Measurements from ENCODE around the gene NUP98.
"Not testable (repeated sequence)": the region's sequence is repeated elsewhere in the genome, so short reads cannot be mapped to it uniquely, and the experiment has no call there.

The NUP98 gene

DNA sequence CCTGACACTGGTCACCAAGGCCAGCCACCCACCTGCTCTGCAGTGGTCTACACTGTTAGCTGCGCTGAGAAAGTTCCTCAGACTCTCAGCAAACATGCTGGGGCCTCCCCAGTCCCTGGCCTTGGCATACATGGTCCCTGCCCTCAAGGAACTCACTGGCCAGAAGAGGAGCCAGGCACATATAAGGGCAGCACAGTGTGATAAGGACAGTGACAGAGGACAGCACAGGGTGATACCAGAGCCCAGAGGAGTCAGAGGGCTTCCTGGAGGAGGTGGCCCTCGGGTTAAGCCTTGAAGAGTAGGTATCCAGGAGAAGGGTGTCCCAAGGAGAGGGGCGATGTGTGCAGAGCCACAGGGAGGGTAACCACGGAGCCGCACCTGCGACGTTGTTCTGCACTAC, 151.8 kb downstream of the NUP98 start:
- no peak for DNase-seq (ENCODE audit: extremely low read depth in 1 of 2, low read depth in 1 of 2)

DNA sequence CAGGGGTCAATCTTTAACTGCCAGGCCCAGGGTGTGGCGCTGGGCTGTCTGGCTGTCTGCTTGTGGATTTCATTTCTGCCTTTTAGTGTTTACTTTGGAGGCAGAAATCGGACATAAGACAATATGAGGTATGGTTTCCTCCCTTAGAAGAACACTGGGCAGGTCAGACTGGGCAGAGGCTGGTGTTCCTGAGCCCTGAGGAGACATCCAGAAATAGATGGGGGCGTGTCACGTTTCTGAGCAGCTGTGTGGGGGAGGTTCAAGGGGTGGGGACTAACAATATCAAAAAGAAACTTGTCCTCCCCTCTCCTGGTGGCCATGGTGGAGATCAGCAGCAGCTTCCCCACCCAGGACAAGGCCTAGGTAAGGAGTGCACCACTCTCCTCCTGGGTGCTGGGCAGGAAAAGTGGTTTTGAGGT, 152.5 kb downstream of the NUP98 start, which contains the start of gene ART1:
Gene ART1 (plus strand): TSS at position 312 of the 419 bp plus-strand sequence. CDS start 14,086 bp downstream, outside the sequence.
- DNase-seq (ENCODE audit: extremely low read depth in 1 of 2, low read depth in 1 of 2) = no peak

DNA sequence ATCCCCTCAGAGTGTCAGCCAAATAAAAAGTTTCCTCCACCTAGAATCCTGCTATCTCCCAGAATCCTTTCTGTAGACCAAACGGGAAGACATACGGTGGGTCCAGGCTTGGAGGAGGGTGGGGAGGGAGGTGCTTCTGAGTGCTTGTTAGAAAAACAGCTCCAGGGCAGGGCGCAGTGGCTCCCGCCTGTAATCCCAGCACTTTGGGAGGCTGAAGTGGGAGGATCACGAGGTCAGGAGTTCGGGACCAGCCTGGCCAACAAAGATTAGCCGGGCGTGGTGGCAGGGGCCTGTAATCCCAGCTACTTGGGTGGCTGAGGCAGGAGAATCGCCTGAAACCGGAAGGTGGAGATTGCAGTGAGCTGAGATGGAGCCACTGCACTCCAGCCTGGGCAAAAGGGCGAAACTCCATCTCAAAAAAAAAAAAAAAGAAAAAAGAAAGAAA, 154.2 kb downstream of the NUP98 start:
- not testable (repeated sequence) for DNase-seq (ENCODE audit: extremely low read depth in 1 of 2, low read depth in 1 of 2)

DNA sequence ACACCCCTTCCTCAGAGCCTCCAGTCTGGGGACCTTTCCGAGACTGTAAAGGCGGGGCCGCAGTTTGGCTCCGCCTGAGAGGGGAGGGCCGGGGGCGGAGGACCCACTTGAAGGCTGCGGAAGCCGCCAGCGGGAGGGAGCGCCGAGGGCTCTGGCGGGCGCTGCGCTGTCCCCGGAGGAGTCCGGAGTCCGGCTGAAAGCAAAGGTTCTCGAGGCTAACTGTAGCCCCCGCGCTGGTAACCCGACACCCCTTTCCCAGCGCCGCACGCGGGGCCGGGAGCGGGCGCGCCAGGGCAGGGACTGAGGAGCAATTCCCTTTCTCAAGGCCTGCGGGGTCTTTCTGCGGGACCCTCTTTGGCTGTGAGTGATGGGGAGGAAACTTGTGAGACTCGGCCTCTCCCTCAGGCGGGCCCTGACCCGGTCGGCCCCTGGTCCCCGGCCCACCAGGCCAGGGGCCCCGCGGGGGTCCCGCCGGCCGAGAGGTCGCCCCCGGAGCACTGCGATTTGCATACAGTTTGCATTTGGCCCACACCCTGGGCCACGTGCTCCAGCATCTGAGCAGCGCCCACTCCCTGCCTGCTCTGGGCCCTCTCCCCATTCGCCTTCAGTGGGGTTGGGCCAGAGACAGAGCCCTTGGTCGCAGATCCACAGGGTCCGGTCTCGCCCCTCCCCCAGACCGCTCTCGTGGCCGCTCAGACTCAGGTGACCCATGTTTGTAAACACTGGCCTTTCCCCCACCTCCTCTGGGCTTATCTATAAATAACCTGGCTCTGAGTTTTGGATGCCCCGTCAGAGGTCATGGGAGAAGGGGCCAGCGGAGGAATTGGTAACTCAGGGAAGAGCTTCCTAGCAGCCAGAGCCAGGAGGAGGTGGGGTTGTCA, 155.0 kb downstream of the NUP98 start:
- DNase-seq (ENCODE audit: extremely low read depth in 1 of 2, low read depth in 1 of 2) = peak; percentile 37

DNA sequence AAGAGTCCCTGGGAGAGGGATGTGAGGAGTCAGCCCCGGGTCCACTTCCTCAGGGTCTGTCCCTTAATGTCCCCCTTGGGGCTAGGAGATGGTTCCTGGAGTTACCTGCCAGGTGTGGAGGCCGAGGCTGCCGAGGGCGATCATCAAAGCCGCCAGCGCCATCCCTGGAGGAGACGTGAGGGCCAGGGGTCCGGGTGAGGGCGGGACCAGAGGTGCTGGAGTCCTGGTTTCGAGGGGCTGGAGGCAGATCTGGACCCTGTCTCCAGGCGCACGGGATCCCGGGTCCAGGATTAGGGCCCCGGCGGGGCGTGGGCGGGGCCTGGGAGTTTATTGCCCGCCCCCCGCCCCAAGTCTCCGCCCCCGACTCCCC, 155.7 kb downstream of the NUP98 start, which contains the start of gene ART5:
Gene ART5 (minus strand): TSS at position 292 of the 370 bp plus-strand sequence. CDS start 130 bp downstream, at position 162.
- no peak for DNase-seq (ENCODE audit: extremely low read depth in 1 of 2, low read depth in 1 of 2)

DNA sequence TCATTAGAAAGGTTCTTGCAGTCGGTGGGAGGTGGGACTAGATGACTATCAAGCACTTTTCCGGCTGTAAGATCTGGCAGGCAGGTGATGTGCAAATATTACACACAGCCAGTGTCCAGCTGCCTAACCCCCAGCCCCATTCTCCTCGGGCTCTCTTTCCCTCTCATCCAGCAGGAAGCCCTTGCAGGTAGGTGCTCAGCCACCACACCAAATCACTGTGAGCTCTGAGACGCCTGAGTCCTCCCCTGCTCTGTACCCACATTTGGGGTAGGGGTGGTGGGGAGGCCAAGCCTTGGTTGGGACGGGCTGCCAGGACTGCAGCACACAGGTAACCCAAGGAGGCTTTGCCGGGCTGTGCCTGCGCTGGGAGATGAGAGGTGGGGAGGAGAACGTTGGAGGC, 156.2 kb downstream of the NUP98 start:
- DNase-seq (ENCODE audit: extremely low read depth in 1 of 2, low read depth in 1 of 2) = no peak

DNA sequence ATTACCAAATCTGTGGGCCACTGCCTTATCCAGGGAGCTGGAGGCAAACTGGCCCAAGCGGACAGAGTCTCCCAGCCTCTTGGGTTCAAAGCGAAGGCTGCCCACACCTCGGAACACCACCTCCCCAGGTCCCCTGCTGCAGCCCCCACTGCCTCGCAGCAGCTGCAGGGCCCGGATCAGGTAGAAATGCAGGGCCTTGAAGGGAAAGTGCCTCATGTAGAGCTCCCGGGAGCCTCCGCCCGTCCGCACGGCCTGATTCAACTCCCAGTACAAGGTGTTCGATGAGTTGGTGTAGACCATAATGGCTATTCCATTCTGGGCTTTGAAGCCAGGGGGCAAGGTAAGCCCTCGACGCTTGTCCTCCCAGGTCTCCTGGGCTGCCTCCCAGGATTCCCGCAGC, 157.5 kb downstream of the NUP98 start:
- no peak for DNase-seq (ENCODE audit: extremely low read depth in 1 of 2, low read depth in 1 of 2)

DNA sequence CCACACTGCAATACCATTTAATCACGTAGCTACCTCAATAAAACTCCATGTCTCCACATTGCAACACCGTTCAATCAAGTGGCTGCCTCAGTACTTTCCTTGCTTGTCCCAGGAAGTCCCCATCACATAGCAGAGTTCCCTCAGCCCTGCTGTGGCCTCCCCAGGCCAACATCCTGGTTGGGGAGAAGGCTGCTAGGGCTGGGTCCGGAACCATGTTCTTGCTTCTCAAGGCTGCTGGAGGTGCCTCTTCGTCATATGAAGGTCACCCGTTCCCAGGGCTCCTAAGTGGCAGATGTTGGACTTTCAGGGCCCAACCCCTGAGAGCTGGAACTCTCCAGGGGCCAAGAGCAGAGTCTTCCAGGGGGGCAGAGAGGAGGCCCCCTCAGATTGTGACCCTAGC, 158.8 kb downstream of the NUP98 start:
- DNase-seq (ENCODE audit: extremely low read depth in 1 of 2, low read depth in 1 of 2) = no peak

DNA sequence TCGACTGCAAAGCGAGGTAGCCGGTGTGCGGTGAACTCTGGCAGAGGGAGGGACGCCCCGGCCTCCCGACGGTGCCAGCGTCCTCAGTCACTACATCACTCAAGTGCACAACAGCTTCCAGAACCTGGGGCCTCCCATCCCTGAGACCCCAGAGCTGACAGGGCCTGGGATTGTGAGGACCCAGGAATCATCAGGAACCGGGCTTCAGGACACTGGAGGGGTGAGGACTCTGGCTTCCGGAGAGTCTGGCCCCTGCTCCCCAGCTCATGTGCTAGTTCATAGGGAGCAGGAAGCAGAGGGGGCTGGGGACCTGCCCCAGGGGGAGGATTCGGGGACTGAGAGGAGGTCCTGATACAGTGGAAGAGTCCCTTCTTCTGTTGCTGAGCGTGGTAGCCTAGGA, 160.2 kb downstream of the NUP98 start:
- no peak for DNase-seq (ENCODE audit: extremely low read depth in 1 of 2, low read depth in 1 of 2)

DNA sequence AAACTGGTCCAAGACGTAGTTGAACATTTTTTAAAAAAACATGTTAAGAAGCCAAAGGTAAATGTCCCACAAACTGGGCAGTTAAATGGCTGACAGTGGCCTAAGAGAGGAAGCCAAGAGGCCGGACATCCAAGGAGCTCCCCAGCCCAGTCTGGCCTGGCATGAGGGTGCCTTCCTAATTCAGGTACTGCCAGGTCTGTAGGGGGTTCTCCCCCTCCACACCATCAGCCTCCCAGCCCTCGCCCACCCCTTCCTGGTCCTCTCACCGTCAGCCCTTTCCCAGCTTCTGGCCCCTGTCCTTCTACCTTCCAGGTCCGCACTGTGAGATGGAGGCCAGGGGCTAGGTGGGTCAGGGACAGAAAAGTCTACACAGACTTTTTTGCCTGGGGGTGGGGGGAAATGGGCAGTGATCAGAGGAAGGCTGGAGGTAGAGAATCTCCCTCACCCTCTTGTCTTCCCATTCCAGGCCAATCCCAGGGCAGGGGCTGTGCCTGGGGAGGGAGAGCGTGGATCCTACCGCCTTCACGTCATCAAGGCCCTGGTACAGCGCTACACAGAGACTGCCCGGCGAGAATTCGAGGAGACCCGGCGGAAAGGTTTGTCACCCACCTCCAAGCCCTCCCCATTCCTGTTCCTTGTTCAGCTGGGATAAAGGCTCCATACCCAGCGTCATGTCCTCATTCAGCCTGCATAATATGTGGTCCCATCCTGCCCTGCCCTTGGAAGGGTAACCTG, 161.5 kb downstream of the NUP98 start:
- no peak for DNase-seq (ENCODE audit: extremely low read depth in 1 of 2, low read depth in 1 of 2)

DNA sequence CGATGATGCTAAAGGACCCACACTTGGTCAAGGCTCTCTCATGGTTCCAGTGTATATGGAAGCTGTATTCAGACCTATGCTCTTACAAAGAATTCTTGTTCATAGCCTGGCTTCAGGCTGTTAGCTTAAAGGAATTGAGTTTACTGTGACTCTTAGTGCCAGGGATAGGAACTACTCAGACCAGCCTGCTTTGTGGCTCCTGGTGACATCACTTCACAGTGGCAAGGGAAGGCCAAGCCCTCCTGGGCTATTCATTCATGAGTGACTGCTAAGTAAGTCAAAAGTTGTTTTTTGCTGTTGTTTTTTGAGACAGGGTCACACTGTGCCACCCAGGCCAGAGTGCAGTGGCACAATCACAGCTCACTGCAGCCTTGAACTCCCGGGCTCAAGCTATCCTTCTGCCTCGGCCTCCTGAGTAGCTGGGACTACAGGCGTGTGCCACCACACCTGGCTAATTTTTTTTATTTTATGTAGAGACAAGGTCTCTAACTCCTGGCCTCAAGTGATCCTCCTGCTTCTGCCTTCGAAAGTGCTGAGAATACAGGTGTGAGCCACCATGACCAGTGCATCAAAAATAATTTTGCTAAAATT, 165.2 kb downstream of the NUP98 start:
- DNase-seq (ENCODE audit: extremely low read depth in 1 of 2, low read depth in 1 of 2) = no peak

DNA sequence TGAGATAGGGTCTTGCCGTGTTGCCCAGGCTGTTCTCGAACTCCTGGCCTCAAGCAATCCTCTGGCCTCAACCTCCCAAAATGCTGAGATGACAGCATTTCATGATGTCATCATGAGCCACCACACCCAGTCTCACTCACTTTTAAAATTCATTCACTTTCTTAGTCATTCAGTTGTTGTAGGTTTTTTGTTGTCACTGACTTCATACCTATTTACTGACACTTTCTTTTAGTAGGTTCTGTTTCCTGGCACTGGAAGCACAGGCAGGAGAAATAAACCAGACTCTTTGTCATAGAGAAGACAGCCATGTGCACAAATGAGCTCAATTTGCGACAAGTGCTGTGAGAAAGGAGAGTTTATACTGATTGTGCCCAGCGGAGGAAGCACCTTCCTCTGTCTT, 166.0 kb downstream of the NUP98 start:
- DNase-seq (ENCODE audit: extremely low read depth in 1 of 2, low read depth in 1 of 2) = no peak

DNA sequence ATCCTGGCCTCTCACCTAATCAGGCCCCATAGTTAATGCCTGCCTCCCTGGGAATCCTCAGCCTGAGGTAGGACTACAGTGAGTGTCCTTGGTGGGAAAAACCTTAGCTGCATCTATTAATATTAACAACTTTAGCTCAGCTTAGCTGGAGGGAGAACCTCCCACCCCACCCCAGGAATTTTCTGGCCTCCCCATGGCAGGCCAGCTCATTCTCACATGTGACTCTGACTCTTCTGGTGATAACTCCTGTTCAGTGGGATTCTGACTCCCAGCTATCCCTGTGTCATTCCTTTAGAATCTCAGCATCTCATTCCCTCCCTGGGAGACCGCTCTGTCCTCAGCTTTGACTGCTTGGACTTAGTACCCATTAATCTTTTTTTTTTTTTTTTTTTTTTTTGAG, 170.1 kb downstream of the NUP98 start:
- no peak for DNase-seq (ENCODE audit: extremely low read depth in 1 of 2, low read depth in 1 of 2)

DNA sequence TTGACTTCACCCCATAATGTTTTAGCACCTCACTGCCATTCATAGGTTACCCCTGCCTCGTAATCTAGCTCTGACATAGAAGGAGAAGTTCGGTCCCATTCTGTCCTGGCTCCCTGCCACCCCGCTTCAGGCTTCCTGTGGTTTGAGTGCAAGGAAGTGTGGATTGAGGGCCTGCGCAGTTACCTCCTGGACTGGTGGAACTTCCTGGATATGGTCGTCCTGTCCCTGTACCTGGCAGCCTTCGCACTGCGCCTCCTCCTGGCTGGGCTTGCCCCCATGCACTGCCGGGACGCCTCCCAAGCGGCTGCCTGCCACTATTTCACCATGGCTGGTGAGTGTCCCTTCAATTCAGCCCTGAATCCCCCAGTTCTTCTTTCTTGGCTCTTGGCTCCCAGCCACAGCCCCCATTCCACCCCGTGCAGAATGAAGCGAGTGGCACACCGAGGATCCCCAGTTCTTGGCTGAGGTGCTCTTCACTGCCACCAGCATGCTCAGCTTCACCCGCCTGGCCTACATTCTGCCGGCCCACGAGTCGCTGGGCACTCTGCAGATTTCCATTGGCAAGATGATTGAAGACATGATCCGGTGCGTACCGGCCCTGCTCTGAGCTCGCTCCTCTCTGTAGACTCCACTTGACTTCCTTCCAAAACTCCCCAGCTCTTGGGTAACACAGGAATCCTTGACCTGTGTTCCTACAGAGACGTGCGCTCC, 170.9 kb downstream of the NUP98 start:
- DNase-seq (ENCODE audit: extremely low read depth in 1 of 2, low read depth in 1 of 2) = no peak

All from activated CD8-positive, alpha-beta memory T cell treated with anti-CD3 and anti-CD28 coated beads for 1 hour (primary cell).